Cardiac fibroblast (primary cell): ENCODE measurements around the gene TRIML1.

Source experiments
- DNase-seq, 2 donors: peaks; one replicate each; pipeline versions ENCODE4 v3.0.0 to v3.0.0-alpha.2; 2010; ENCODE audit warnings: low read depth in 2 of 2
- H3K4me3 ChIP-seq, 2 donors: replicated peaks in 1 of 2; 1 replicate in 1 of 2; 2 replicates in 1 of 2; pipeline ENCODE4 v1.5.1; 2011; ENCODE audit warnings: low read depth in 2 of 2, low read length in 2 of 2, mild to moderate bottlenecking in 2 of 2, moderate library complexity in 1 of 2
- CTCF ChIP-seq: IDR thresholded peaks from one replicate; pipeline ENCODE4 v1.5.1; 2011; ENCODE audit warnings: low read depth, mild to moderate bottlenecking, low read length, inconsistent platforms

TRIML1 gene

GRCh38 chr4:188110741-188111471, 28.3 kb upstream of the TRIML1 start:
- TF ChIP-seq CTCF = no peak
- DNase-seq = peak in 1 of 2 donors; percentile 62
- no peak overlapping the region for H3K4me3 ChIP-seq

GRCh38 chr4:188111955-188112354, 27.3 kb upstream of the TRIML1 start:
- no peak for DNase-seq
- no peak for TF ChIP-seq CTCF
- H3K4me3 ChIP-seq = no peak overlapping the region

GRCh38 chr4:188113156-188113555, 26.1 kb upstream of the TRIML1 start:
- no peak for TF ChIP-seq CTCF
- H3K4me3 ChIP-seq = no peak overlapping the region
- DNase-seq = peak in 1 of 2 donors; percentile 17

GRCh38 chr4:188117631-188118324, 21.5 kb upstream of the TRIML1 start:
- H3K4me3 ChIP-seq = no peak overlapping the region
- no peak for DNase-seq
- no peak for TF ChIP-seq CTCF

GRCh38 chr4:188121530-188121929, 17.7 kb upstream of the TRIML1 start:
- TF ChIP-seq CTCF = no peak
- no peak for DNase-seq
- H3K4me3 ChIP-seq = no peak overlapping the region

GRCh38 chr4:188127214-188127874, 11.9 kb upstream of the TRIML1 start:
- TF ChIP-seq CTCF = no peak
- H3K4me3 ChIP-seq = no peak overlapping the region
- DNase-seq = peak; percentile 51 to 85
